HG03139 (cell line): Measurements from ENCODE around the gene OPN1LW.
A peak's percentile ranks its signal among the peaks of the same experiment; 100 is the strongest.
"Not testable (repeated sequence)": the region's sequence is repeated elsewhere in the genome, so short reads cannot be mapped to it uniquely, and the experiment has no call there.

Experiments
- ATAC-seq: cut with Tn5 transposase; IDR thresholded peaks from one replicate; pipeline ENCODE4 v1.9.1; 2021; ENCODE audit not compliant: unreplicated experiment

OPN1LW gene

GRCh38 chrX:154132366-154132765 lies 11.7 kb upstream of the OPN1LW start:
- ATAC-seq, result no peak

GRCh38 chrX:154135458-154136229 lies 8.4 kb upstream of the OPN1LW start:
- no peak for ATAC-seq

- ATAC-seq, result no peak
Observed at GRCh38 chrX:154136627-154137161, 7.3 kb upstream of the OPN1LW start.

GRCh38 chrX:154138857-154139256 lies 5.2 kb upstream of the OPN1LW start:
- ATAC-seq, result no peak

GRCh38 chrX:154140206-154140605 lies 3.8 kb upstream of the OPN1LW start:
- no peak for ATAC-seq

GRCh38 chrX:154140742-154141141 lies 3.3 kb upstream of the OPN1LW start:
- no peak for ATAC-seq

- no peak for ATAC-seq
Observed at GRCh38 chrX:154142386-154142785, 1.7 kb upstream of the OPN1LW start.

GRCh38 chrX:154142950-154143745 lies 895 bp upstream of the OPN1LW start:
- ATAC-seq, result no peak

GRCh38 chrX:154151030-154151429 lies 7.0 kb downstream of the OPN1LW start:
- not testable (repeated sequence) for ATAC-seq

- not testable (repeated sequence) for ATAC-seq
Observed at GRCh38 chrX:154156221-154156620, 12.2 kb downstream of the OPN1LW start.

GRCh38 chrX:154157207-154157606 lies 13.2 kb downstream of the OPN1LW start:
- not testable (repeated sequence) for ATAC-seq

- not testable (repeated sequence) for ATAC-seq
Observed at GRCh38 chrX:154159345-154159744, 15.3 kb downstream of the OPN1LW start.

- ATAC-seq, result not testable (repeated sequence)
Observed at GRCh38 chrX:154164902-154165301, 20.9 kb downstream of the OPN1LW start.

GRCh38 chrX:154168384-154168783 lies 24.3 kb downstream of the OPN1LW start:
- not testable (repeated sequence) for ATAC-seq

- peak; percentile 71 for ATAC-seq
Observed at GRCh38 chrX:154172535-154172943, 28.5 kb downstream of the OPN1LW start.

- not testable (repeated sequence) for ATAC-seq
Observed at GRCh38 chrX:154174356-154174755, 30.3 kb downstream of the OPN1LW start.

GRCh38 chrX:154182296-154182695 lies 38.3 kb downstream of the OPN1LW start, which contains the start of gene OPN1MW:
Gene OPN1MW (plus strand): TSS chrX:154182596. CDS start chrX:154182678, 82 bp downstream.
- not testable (repeated sequence) for ATAC-seq

GRCh38 chrX:154183794-154184193 lies 39.8 kb downstream of the OPN1LW start:
- ATAC-seq, result not testable (repeated sequence)

GRCh38 chrX:154192846-154193245 lies 48.8 kb downstream of the OPN1LW start:
- ATAC-seq, result not testable (repeated sequence)

GRCh38 chrX:154194316-154194715 lies 50.3 kb downstream of the OPN1LW start:
- not testable (repeated sequence) for ATAC-seq

- not testable (repeated sequence) for ATAC-seq
Observed at GRCh38 chrX:154196466-154196865, 52.4 kb downstream of the OPN1LW start.
